HEK293 (cell line): ENCODE results near the gene DDX50.
A peak's percentile ranks its signal among the peaks of the same experiment; 100 is the strongest.

Source experiments
- CTCF ChIA-PET: fragments of 350-600 bp; formaldehyde crosslinking; extraction: SDS; loops from one replicate; lab custom pipeline; 2021; ENCODE audit warnings: antibody characterized with exemption; lab: Yijun Ruan, JAX
- POLR2A ChIA-PET: fragments of 300-600 bp; formaldehyde crosslinking; extraction: SDS; loops from one replicate; lab custom pipeline; 2020; ENCODE audit warnings: antibody characterized with exemption, inconsistent platforms; lab: Yijun Ruan, JAX
- H3K27ac ChIP-seq: fragments of 200-500 bp; sonication (Bioruptor generic); 2 replicates; pipeline ENCODE4 v1.5.1; 2014; ENCODE audit warnings: low read depth, low read length, control low read depth, inconsistent platforms; ENCODE audit errors: extremely low read depth
- H3K36me3 ChIP-seq, 2 experiments: fragments of 200-500 bp in 1 of 2; sonication (Bioruptor generic) in 1 of 2; 1 replicate in 1 of 2; 2 replicates in 1 of 2; pipeline ENCODE4 v1.5.1; 2014 to 2017; ENCODE audit warnings: inconsistent platforms in 2 of 2, low read length in 2 of 2; ENCODE audit not compliant: control insufficient read depth in 2 of 2, insufficient read depth in 1 of 2
- H3K4me1 ChIP-seq: fragments of 200-500 bp; sonication (Bioruptor generic); 2 replicates; pipeline ENCODE4 v1.5.1; 2014; ENCODE audit warnings: mild to moderate bottlenecking, low read length, inconsistent platforms; ENCODE audit not compliant: control insufficient read depth, insufficient read depth
- H3K4me3 ChIP-seq: 2 replicates; pipeline ENCODE4 v1.5.1; 2011; ENCODE audit warnings: low read depth, mild to moderate bottlenecking, control low read depth, low read length, moderate library complexity
- H3K9me3 ChIP-seq: fragments of 200-500 bp; sonication (Bioruptor generic); 2 replicates; pipeline ENCODE4 v1.5.1; 2014; ENCODE audit warnings: low read depth, low read length, inconsistent platforms; ENCODE audit not compliant: control insufficient read depth, insufficient read depth
- BCL11A ChIP-seq: fragments of 450-650 bp; formaldehyde crosslinking; IDR thresholded peaks from 2 replicates; pipeline ENCODE4 v1.5.1; 2016; ENCODE audit warnings: low read depth, missing biosample characterization, missing genetic modification characterization
- GLIS1 ChIP-seq: fragments of 450-650 bp; formaldehyde crosslinking; IDR thresholded peaks from 2 replicates; pipeline ENCODE4 v1.5.1; 2016; ENCODE audit warnings: missing biosample characterization, missing genetic modification characterization
- MEIS1 ChIP-seq: sonication (generic); formaldehyde crosslinking; IDR thresholded peaks from 2 replicates; pipeline ENCODE4 v1.8.1; 2022; ENCODE audit warnings: missing genetic modification reagents, mild to moderate bottlenecking, borderline replicate concordance
- OSR2 ChIP-seq: fragments of 450-650 bp; formaldehyde crosslinking; IDR thresholded peaks from 2 replicates; pipeline ENCODE4 v1.5.1; 2016; ENCODE audit warnings: missing biosample characterization, missing genetic modification characterization
- PRDM1 ChIP-seq: fragments of 450-650 bp; formaldehyde crosslinking; IDR thresholded peaks from 2 replicates; pipeline ENCODE4; 2016; ENCODE audit warnings: missing biosample characterization, missing genetic modification characterization
- REPIN1 ChIP-seq: fragments of 450-650 bp; formaldehyde crosslinking; IDR thresholded peaks from 2 replicates; pipeline ENCODE4 v1.5.1; 2017; ENCODE audit warnings: missing biosample characterization, missing genetic modification characterization, low read depth
- ZBTB7A ChIP-seq: fragments of 450-650 bp; formaldehyde crosslinking; IDR thresholded peaks from 2 replicates; pipeline ENCODE4 v1.5.1; 2016; ENCODE audit warnings: low read depth, missing biosample characterization, missing genetic modification characterization
- ZFHX2 ChIP-seq: fragments of 450-650 bp; formaldehyde crosslinking; conservative IDR thresholded peaks from 2 replicates; pipeline ENCODE4 v1.5.1; 2016; ENCODE audit warnings: missing biosample characterization, missing genetic modification characterization
- ZNF10 ChIP-seq: fragments of 450-650 bp; formaldehyde crosslinking; IDR thresholded peaks from 2 replicates; pipeline ENCODE4 v1.5.1; 2017; ENCODE audit warnings: missing biosample characterization, missing genetic modification characterization
- ZNF112 ChIP-seq: fragments of 450-650 bp; formaldehyde crosslinking; IDR thresholded peaks from 2 replicates; pipeline ENCODE4 v1.5.0; 2017; ENCODE audit warnings: missing biosample characterization, missing genetic modification characterization
- ZNF133 ChIP-seq: fragments of 450-650 bp; formaldehyde crosslinking; IDR thresholded peaks from 2 replicates; pipeline ENCODE4 v1.5.1; 2016; ENCODE audit warnings: missing biosample characterization, missing genetic modification characterization
- ZNF138 ChIP-seq: fragments of 450-650 bp; formaldehyde crosslinking; IDR thresholded peaks from 2 replicates; pipeline ENCODE4 v1.5.1; 2016; ENCODE audit warnings: missing biosample characterization, missing genetic modification characterization, borderline replicate concordance
- ZNF140 ChIP-seq: fragments of 450-650 bp; formaldehyde crosslinking; IDR thresholded peaks from 2 replicates; pipeline ENCODE4 v1.5.1; 2016; ENCODE audit warnings: missing biosample characterization, missing genetic modification characterization
- ZNF16 ChIP-seq: fragments of 450-650 bp; formaldehyde crosslinking; IDR thresholded peaks from 2 replicates; pipeline ENCODE4 v1.5.1; 2016; ENCODE audit warnings: low read depth, missing biosample characterization, missing genetic modification characterization
- ZNF211 ChIP-seq: fragments of 450-650 bp; formaldehyde crosslinking; IDR thresholded peaks from 2 replicates; pipeline ENCODE4 v1.5.1; 2016; ENCODE audit warnings: low read depth, missing biosample characterization, missing genetic modification characterization
- ZNF214 ChIP-seq: fragments of 450-650 bp; formaldehyde crosslinking; IDR thresholded peaks from 2 replicates; pipeline ENCODE4 v1.5.1; 2017; ENCODE audit warnings: missing biosample characterization, mild to moderate bottlenecking, missing genetic modification characterization, borderline replicate concordance
- ZNF223 ChIP-seq: fragments of 450-650 bp; formaldehyde crosslinking; IDR thresholded peaks from 2 replicates; pipeline ENCODE4 v1.5.1; 2016; ENCODE audit warnings: missing biosample characterization, missing genetic modification characterization
- ZNF248 ChIP-seq: fragments of 450-650 bp; formaldehyde crosslinking; IDR thresholded peaks from 2 replicates; pipeline ENCODE4 v1.5.1; 2017; ENCODE audit warnings: missing biosample characterization, missing genetic modification characterization
- ZNF302 ChIP-seq: fragments of 450-650 bp; formaldehyde crosslinking; IDR thresholded peaks from 2 replicates; pipeline ENCODE4 v1.5.1; 2016; ENCODE audit warnings: missing biosample characterization, missing genetic modification characterization, low read depth
- ZNF423 ChIP-seq: fragments of 450-650 bp; formaldehyde crosslinking; IDR thresholded peaks from 2 replicates; pipeline ENCODE4 v1.5.1; 2016; ENCODE audit warnings: missing biosample characterization, missing genetic modification characterization
- ZNF510 ChIP-seq: fragments of 450-650 bp; formaldehyde crosslinking; IDR thresholded peaks from 2 replicates; pipeline ENCODE4 v1.5.1; 2018; ENCODE audit warnings: mild to moderate bottlenecking, missing genetic modification characterization, missing biosample characterization; ENCODE audit not compliant: insufficient replicate concordance
- ZNF521 ChIP-seq: fragments of 450-650 bp; formaldehyde crosslinking; IDR thresholded peaks from 2 replicates; pipeline ENCODE4 v1.5.1; 2017; ENCODE audit warnings: missing biosample characterization, mild to moderate bottlenecking, missing genetic modification characterization
- ZNF530 ChIP-seq: fragments of 450-650 bp; formaldehyde crosslinking; IDR thresholded peaks from 2 replicates; pipeline ENCODE4 v1.5.1; 2016; ENCODE audit warnings: low read depth, missing biosample characterization, missing genetic modification characterization
- ZNF549 ChIP-seq: fragments of 450-650 bp; IDR thresholded peaks from 2 replicates; pipeline ENCODE4 v1.5.1; 2018; ENCODE audit warnings: missing biosample characterization, missing genetic modification characterization, mild to moderate bottlenecking, inconsistent platforms, moderate library complexity
- ZNF560 ChIP-seq: fragments of 450-650 bp; formaldehyde crosslinking; IDR thresholded peaks from 2 replicates; pipeline ENCODE4 v1.5.1; 2017; ENCODE audit warnings: missing biosample characterization, missing genetic modification characterization, borderline replicate concordance
- ZNF707 ChIP-seq: fragments of 450-650 bp; formaldehyde crosslinking; IDR thresholded peaks from 2 replicates; pipeline ENCODE4 v1.5.1; 2016; ENCODE audit warnings: missing biosample characterization, missing genetic modification characterization
- TF ChIP-seq, protein P1 (sequence below): fragments of 450-650 bp; formaldehyde crosslinking; IDR thresholded peaks from 2 replicates; pipeline ENCODE4 v1.5.1; 2016; ENCODE audit warnings: missing biosample characterization, missing genetic modification characterization

The DDX50 gene

GRCh38 chr10:68957654-68958053 is 56.5 kb downstream of the DDX50 start:
- peak overlapping the region; percentile 91 for H3K4me3 ChIP-seq
- H3K36me3 ChIP-seq = peaks cover 32 to 42% of the 10 kb centered on the region in 2 experiments
- H3K4me1 ChIP-seq = no peaks in the 10 kb centered on the region
- H3K9me3 ChIP-seq = no peaks in the 10 kb centered on the region
- TF ChIP-seq ZNF16 (tag by site-specific recombination) (no peak), ZNF302 (no peak), ZBTB7A (tag by site-specific recombination) (no peak), ZNF549 (no peak), ZNF223 (tag by site-specific recombination) (no peak), ZFHX2 (tag by site-specific recombination) (no peak), ZNF510 (tag by site-specific recombination) (no peak), OSR2 (tag by site-specific recombination) (peak; percentile 24; the same call in 1 of the 2 replicates), ZNF133 (tag by site-specific recombination) (peak; percentile 80; the same call in 1 of the 2 replicates), ZNF214 (tag by site-specific recombination) (no peak), BCL11A (tag by site-specific recombination) (no peak)
- TF ChIP-seq, protein P1, sequence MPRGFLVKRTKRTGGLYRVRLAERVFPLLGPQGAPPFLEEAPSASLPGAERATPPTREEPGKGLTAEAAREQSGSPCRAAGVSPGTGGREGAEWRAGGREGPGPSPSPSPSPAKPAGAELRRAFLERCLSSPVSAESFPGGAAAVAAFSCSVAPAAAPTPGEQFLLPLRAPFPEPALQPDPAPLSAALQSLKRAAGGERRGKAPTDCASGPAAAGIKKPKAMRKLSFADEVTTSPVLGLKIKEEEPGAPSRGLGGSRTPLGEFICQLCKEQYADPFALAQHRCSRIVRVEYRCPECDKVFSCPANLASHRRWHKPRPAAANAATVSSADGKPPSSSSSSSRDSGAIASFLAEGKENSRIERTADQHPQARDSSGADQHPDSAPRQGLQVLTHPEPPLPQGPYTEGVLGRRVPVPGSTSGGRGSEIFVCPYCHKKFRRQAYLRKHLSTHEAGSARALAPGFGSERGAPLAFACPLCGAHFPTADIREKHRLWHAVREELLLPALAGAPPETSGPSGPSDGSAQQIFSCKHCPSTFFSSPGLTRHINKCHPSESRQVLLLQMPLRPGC = no peak
- ChIA-PET CTCF (no interaction called here), POLR2A (interaction anchor here (0.6 kb wide), 1 partner anchor 34 kb away, joined by 5 read pairs; no protein-coding TSS in a partner anchor)
- H3K27ac ChIP-seq = no peak overlapping the region

DNA sequence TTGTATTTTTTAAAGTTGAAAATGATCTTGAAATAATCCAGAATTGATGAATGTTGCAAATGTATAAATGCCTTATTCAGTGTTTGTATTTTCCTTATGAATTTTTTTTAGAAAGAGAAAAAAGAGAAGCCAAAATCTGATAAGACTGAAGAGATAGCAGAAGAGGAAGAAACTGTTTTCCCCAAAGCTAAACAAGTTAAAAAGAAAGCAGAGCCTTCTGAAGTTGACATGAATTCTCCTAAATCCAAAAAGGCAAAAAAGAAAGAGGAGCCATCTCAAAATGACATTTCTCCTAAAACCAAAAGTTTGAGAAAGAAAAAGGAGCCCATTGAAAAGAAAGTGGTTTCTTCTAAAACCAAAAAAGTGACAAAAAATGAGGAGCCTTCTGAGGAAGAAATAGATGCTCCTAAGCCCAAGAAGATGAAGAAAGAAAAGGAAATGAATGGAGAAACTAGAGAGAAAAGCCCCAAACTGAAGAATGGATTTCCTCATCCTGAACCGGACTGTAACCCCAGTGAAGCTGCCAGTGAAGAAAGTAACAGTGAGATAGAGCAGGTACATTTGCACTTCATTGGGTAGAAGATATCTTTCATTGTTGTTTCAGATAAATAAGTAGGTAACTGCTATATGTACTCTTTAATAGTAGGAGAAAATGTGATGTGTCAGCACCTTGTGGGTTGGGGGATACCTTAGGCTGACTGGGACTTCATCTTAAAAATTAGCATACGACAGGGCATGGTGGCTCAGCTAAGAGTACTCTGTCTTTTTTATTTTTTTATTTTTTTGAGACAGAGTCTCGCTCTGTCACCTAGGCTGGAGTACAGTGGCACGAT is 58.8 kb downstream of the DDX50 start:
- Histone ChIP-seq H3K36me3 (peaks cover 49 to 60% of the 10 kb centered on the region in 2 experiments), H3K27ac (no peak overlapping the region), H3K4me1 (no peaks in the 10 kb centered on the region), H3K9me3 (no peaks in the 10 kb centered on the region), H3K4me3 (no peak overlapping the region)
- no peak for TF ChIP-seq ZNF560
- peak; percentile 95 for TF ChIP-seq PRDM1 (tag by site-specific recombination)
- ChIA-PET POLR2A (interaction anchor here (1.2 kb wide), 1 partner anchor 13 kb away, joined by 4 read pairs; no protein-coding TSS in a partner anchor), CTCF (no interaction called here)

- ChIA-PET CTCF (interaction anchor here (0.8 kb wide), 1 partner anchor 56 kb away, joined by 3 read pairs; no protein-coding TSS in a partner anchor), POLR2A (interaction anchor here (0.6 kb wide), 2 partner anchors 173 to 555 kb away, joined by 3 read pairs; no protein-coding TSS in a partner anchor)
- no peaks in the 10 kb centered on the region for H3K4me1 ChIP-seq
- no peak overlapping the region for H3K4me3 ChIP-seq
- peaks cover 78 to 92% of the 10 kb centered on the region in 2 experiments for H3K36me3 ChIP-seq
- TF ChIP-seq ZNF530 (no peak), ZNF707 (tag by site-specific recombination) (no peak), ZNF248 (no peak), ZNF112 (tag by site-specific recombination) (no peak), GLIS1 (tag by site-specific recombination) (no peak), ZNF133 (tag by site-specific recombination) (no peak), MEIS1 (no peak), ZNF423 (tag by site-specific recombination) (no peak), REPIN1 (tag by site-specific recombination) (no peak), ZNF10 (tag by site-specific recombination) (no peak), ZNF211 (tag by site-specific recombination) (no peak), ZNF510 (tag by site-specific recombination) (no peak), ZNF138 (no peak), ZNF521 (no peak), ZNF140 (no peak)
- no peak overlapping the region for H3K27ac ChIP-seq
- H3K9me3 ChIP-seq = no peaks in the 10 kb centered on the region
Measured at GRCh38 chr10:68963151-68963550, 62.0 kb downstream of the DDX50 start.
